KG1 (cell line): ENCODE measurements around the gene UBE3B.
A peak's percentile ranks its signal among the peaks of the same experiment; 100 is the strongest.

Experiments
- DNase-seq: peaks from one replicate; lab custom pipeline; 2025; lab: John Stamatoyannopoulos, UW

The UBE3B gene

GRCh38 chr12:109448707-109449390, 28.6 kb upstream of the UBE3B start:
- no peak for DNase-seq

DNA sequence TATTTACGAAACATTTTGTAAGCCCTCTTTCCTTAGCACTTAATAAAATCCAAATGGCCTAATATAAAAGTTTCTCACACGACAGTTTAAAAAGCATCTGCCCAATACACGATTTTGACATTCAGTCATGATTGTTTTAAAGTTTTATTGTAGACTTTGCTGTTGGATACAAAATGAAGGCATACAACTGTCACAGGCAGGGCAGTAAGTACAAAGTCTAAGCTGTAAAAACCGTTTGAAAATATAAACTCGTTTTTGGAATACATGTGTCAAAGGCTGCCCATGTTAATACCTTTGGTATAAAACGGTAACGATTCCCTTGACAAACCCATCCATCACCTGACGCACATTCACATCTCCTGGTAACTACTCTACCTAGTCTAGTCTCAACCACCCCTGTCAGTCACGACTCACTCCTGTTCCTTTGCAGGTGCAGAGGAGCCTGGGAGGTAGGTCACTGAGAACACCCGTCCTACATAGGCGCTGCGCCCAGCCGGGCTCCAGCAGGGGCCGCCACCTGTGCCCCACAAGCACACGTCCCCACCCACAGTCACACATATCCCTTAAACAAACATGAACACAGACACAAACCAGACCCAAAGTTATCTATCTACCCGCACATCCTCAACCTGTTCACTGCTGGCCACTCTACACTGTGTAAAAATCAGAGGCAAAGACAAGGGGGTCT, 27.4 kb upstream of the UBE3B start:
- no peak for DNase-seq

- DNase-seq: no peak
Observed at GRCh38 chr12:109450980-109451379, 26.5 kb upstream of the UBE3B start.

DNA sequence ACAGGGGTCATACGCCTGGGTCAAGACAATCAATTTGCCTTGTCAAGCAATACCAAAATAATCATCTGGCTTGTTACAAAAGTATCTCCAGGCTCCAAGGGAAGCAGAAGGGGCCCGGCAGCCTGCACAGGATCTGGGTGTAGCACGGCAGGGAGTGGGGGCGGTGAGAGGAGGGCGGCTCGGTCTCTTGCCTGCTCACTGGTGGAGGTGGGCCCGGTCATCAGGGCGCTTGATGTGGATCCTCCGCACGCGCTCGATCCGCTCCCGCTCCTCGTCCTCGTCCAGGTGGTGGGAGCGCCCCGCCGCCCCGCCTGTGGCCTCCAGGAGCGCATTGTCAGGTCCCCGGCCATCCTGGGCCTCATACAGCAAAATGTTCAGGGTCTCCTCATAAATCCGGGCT, 26.0 kb upstream of the UBE3B start:
- DNase-seq: no peak

DNA sequence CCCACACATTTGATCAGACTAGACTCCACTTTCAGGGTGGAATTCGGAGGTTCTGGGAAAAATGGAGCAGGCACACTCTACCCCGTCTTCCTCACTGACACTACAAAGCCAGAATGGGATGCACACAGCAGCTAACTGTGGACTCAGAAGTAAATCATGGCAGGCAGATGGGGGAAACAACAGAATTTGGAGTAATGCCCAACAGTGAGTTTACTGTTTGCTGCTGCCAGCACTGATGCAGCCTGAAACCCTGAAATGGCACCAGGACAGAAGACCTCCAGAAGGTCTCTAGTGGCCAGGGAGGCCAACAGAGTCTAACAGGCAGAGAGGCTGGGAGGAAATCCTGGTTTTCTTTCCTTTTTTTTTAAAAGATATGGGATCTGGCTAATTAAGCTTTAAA, 24.9 kb upstream of the UBE3B start:
- DNase-seq: no peak

DNA sequence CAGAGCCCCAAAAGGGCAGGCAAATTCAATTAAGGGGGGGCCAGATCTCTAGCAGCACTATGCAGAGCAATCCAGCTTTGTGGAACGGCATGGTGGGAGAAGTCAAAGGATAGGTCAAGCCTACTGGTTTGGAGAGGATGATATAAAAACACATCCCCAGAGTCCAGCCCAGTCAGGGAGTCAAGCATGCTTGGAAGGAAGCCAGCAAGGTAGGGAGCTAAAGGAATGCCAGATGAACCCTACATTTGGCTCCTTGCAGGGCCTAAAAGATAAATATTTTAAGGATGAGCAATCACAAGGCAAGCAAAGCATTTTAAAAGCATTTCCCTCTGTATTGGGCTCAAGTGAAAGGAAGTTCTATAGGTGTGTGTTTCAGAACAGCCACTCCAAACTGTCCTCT, 21.7 kb upstream of the UBE3B start:
- no peak for DNase-seq

DNA sequence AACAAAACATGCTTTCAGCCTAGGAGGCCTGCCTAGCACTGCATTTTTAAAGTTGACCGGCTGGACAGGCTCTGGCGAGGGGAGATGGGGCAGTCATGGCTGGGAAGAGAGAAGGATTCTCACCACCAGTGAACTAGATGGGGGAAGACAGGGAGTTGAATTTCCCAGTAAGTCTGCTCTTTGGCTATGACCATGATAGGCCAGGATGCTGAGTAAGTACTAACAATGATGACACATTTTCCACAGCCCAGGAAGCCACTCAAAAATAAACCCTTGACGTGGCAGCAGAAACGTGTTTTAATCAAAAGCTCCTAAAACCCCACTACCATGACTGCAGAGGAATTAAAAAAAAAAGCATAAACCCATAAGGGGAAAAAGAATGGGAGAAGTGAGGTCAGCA, 19.3 kb upstream of the UBE3B start:
- no peak for DNase-seq

DNA sequence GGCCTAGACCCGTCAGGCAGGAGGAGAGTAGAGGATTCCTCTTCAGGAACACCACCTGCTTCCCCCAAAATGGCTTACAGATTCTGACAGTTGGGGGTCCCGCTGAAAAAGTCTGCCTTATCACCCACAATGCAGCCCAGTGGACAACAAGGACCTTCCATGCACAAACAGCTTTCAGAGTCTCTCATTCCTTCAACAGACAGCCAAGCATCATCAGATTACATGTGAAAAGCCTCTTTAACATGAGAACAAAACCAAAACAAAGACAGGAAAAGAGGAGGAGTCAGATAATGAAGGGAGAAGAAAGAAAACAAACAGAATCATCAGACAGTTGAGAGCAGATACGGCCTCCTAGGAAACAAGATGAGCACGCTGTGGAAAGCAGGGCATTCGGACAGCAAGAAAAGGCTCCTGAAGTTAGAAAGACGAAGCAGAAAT, 18.6 kb upstream of the UBE3B start:
- no peak for DNase-seq

GRCh38 chr12:109459247-109459646, 18.2 kb upstream of the UBE3B start:
- no peak for DNase-seq

- no peak for DNase-seq
Observed at GRCh38 chr12:109460538-109460937, 16.9 kb upstream of the UBE3B start.

GRCh38 chr12:109461049-109461845, 16.2 kb upstream of the UBE3B start:
- peak; percentile 19 for DNase-seq

- no peak for DNase-seq
Observed at GRCh38 chr12:109461846-109462756, 15.3 kb upstream of the UBE3B start.

DNA sequence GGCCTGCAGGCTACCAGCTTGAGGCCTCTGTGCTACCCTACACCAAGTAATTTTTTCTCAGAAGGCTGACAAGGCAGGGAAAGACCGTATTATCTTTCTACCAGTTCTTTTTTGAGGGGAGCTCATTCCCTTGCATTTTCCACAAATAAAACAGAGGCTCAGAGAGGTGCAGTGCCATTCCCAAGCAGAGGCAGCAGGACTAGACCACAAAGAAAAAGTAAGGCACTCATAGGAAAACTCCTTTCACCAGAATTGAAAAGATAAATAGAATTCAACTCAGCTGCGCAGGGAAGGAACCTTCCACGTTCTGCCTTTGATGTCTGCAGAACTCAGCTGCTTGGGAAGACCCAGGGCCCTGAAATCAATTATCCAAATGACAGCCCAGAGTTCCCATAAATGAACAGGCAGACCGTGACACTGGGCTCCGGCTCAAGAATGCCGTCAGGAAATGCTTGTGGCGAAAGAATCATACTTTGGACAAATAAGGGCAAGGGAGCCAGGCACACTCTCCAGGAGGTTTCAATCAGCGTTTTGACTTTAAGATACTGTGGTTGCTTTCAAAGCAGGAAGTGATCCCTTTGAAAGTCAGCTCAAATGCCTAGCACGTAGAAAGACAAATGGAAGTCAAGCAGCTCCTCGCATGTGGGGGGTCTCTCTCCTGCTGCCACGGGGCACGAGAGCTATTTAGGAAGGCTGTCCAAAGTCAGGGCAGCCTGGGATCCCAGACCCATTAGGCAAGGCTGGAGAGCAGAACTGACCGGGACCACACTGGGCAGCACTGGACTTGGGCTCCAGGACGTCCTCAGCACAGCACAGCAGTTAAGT, 14.4 kb upstream of the UBE3B start:
- DNase-seq: no peak

DNA sequence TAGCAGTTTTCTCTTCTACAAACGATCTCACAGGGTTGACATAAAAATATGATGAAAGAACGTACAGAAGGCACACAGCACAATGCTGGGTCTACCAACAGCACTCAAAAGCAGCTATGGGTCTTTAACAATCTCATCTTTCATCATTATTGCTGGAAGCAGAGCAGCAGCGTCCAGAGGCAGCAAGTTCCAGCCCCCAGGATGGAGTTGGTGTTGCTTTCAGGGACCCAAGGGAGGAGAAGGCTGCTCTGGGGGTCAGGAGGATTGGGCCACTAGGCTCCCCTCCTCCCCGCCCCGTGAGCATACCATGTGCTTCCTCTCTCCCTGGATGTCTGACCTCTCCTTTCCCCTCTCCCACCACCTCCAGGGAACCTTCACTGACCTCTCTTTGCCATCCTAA, 13.7 kb upstream of the UBE3B start:
- no peak for DNase-seq

DNA sequence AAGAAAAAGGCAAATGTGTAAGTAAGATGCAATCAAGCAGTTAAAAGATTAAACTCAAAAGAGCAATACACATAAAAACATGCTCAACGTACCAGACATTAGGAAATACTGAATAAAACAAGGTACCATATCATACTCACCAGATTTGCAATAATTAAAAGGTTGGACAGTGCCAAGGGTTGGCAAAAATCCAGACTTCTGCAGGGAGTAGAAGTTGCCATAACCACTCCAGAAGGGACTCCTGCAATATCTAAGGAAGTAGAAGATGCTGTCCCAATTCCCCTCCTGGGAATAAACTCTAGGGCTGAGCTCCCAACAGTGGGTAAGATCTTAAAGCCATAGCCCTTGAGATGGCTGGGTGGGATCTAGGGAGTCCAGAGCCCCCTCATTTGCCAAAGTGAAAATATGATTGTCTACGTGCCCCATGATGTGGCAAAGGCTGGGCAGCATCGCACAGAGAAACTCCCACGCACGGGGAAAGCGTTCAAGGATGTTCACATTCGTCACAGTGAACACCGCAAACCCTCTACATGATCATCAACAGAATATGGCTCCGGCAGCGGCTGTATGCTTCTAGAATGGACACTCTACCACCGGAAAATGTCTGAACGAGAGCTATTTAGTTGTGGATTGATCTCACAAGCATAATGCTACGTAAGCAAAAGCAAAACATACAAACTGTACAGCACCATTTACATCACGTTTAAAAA, 12.6 kb upstream of the UBE3B start:
- no peak for DNase-seq

DNA sequence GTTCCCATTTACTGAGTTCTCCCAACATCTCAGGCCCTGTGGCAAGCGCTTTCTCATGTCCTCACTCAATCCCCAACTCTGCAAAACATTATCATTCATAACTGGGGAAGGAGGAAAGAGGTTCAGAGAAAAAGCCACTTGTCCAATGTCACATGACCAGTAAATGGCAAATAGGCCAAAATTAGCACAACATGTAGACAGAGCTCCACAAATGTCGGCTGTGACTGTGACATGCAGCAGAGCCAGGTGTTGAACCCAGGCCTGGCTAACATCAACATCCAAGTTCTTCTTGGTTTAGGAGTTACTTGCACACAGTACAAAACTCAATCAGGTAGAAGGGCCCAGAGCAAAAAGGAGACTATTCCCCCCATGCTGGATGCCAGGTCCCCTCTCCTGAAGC, 11.1 kb upstream of the UBE3B start:
- DNase-seq: no peak

DNA sequence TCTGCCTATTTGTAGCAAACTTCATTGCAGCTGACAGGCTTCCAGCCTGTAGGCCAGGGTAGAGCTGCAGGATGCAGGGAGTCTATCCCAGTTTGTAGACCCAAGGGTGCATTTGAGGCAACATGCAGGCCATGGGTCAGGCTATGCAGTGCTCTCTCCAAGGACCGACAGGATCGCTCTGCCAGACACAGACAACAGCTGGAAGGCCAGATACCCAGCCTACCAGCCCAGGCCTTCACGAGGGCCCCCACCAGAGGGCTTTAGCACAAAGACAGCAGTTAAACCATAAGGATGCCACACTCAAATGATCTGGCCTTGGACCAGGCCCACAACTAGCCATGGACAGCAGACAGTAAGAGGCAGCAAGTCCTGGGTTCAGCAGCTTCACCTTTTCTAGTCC, 10.6 kb upstream of the UBE3B start:
- DNase-seq: no peak

- DNase-seq: no peak
Observed at GRCh38 chr12:109467978-109468676, 9.3 kb upstream of the UBE3B start.

GRCh38 chr12:109469517-109469916, 7.9 kb upstream of the UBE3B start:
- DNase-seq: no peak

GRCh38 chr12:109473006-109473405, 4.4 kb upstream of the UBE3B start:
- DNase-seq: no peak
